Neural progenitor cell (in vitro differentiated cells): ENCODE data around the gene ZMIZ2.

Experiments
- EZH2 ChIP-seq: fragments of 200-600 bp; sonication (generic); IDR thresholded peaks from 2 replicates; pipeline ENCODE4 v1.6.1; 2017; ENCODE audit warnings: antibody characterized with exemption, mild to moderate bottlenecking, moderate library complexity
- TF ChIP-seq, protein P1 (sequence below): fragments of 200-600 bp; sonication (generic); IDR thresholded peaks from 2 replicates; pipeline ENCODE4 v1.5.1; 2017; ENCODE audit warnings: antibody characterized with exemption, mild to moderate bottlenecking

DNA sequence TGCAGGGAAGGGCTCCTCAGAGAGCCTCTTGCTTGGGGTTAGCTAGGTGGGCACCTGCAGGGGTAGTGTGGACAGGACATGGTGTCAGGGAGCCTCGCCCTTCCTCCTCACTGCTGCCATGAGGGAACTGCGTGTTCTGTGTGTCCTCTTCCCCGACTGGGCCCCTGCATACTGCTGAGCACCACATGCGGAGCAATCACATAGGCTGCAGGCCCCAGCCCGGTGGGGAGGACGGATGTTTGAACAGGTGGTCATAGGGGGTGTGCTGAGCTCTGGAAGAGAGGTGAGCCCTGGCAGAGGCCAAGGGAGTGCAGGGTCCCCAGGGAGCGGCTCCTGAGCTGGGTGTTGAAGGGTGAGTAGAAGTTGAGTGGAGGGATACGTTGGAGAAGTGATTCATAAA lies 48.3 kb upstream of the ZMIZ2 start:
- TF ChIP-seq EZH2, result no peak
- TF ChIP-seq, protein P1, sequence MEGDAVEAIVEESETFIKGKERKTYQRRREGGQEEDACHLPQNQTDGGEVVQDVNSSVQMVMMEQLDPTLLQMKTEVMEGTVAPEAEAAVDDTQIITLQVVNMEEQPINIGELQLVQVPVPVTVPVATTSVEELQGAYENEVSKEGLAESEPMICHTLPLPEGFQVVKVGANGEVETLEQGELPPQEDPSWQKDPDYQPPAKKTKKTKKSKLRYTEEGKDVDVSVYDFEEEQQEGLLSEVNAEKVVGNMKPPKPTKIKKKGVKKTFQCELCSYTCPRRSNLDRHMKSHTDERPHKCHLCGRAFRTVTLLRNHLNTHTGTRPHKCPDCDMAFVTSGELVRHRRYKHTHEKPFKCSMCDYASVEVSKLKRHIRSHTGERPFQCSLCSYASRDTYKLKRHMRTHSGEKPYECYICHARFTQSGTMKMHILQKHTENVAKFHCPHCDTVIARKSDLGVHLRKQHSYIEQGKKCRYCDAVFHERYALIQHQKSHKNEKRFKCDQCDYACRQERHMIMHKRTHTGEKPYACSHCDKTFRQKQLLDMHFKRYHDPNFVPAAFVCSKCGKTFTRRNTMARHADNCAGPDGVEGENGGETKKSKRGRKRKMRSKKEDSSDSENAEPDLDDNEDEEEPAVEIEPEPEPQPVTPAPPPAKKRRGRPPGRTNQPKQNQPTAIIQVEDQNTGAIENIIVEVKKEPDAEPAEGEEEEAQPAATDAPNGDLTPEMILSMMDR, result no peak
